A673 (cell line): ENCODE results near the gene METTL26. TPM values are rescaled to one million over a fixed set of nuclear protein-coding genes. Genes with fewer than 3 reads are reported as not detected.

Experiments used
- BruUV-seq: library from RNA; stranded (reverse); fragments of 400-500 nt; replicated peaks from 2 replicates; lab custom pipeline; 2021; lab: Mats Ljungman, UMichigan
- CTCF ChIA-PET: fragments of 300-600 bp; sonication (Branson Sonifier 250); formaldehyde crosslinking; loops from one replicate; lab custom pipeline; 2022; ENCODE audit warnings: antibody characterized with exemption; lab: Charles Lee
- POLR2A ChIA-PET: fragments of 300-600 bp; sonication (Branson Sonifier 250); formaldehyde crosslinking; loops from one replicate; lab custom pipeline; 2022; ENCODE audit warnings: antibody characterized with exemption; ENCODE audit not compliant: low non-redundant PET; lab: Charles Lee
- DNase-seq: peaks from one replicate; pipeline ENCODE4 v3.0.0-alpha.2; 2015; ENCODE audit warnings: low spot score
- H3K27ac ChIP-seq: fragments of 200-600 bp; sonication (generic); 2 replicates; pipeline ENCODE4 v1.5.1; 2016; ENCODE audit warnings: mixed run types, low read depth, mild to moderate bottlenecking, mixed read lengths, antibody characterized with exemption, low read length; ENCODE audit not compliant: poor library complexity, severe bottlenecking
- H3K27me3 ChIP-seq: fragments of 200-600 bp; sonication (generic); replicated peaks from 2 replicates; pipeline ENCODE4 v1.6.1; 2017; ENCODE audit warnings: mixed run types, low read depth, mild to moderate bottlenecking, mixed read lengths, antibody characterized with exemption, low read length; ENCODE audit not compliant: insufficient read depth, poor library complexity
- H3K36me3 ChIP-seq: fragments of 200-600 bp; sonication (generic); 2 replicates; pipeline ENCODE4 v1.6.1; 2016; ENCODE audit warnings: mixed run types, mild to moderate bottlenecking, mixed read lengths, antibody characterized with exemption, low read length; ENCODE audit not compliant: insufficient read depth, poor library complexity, severe bottlenecking
- H3K4me1 ChIP-seq: fragments of 200-600 bp; sonication (generic); 2 replicates; pipeline ENCODE4 v1.6.1; 2017; ENCODE audit warnings: mixed run types, mild to moderate bottlenecking, mixed read lengths, antibody characterized with exemption, low read length; ENCODE audit not compliant: insufficient read depth, poor library complexity, severe bottlenecking
- H3K4me3 ChIP-seq: fragments of 200-600 bp; sonication (generic); 2 replicates; pipeline ENCODE4 v1.5.1; 2016; ENCODE audit warnings: low read depth, mixed run types, mild to moderate bottlenecking, mixed read lengths, low read length; ENCODE audit not compliant: poor library complexity, severe bottlenecking
- H3K9me3 ChIP-seq: fragments of 200-600 bp; sonication (generic); 2 replicates; pipeline ENCODE4 v1.6.1; 2016; ENCODE audit warnings: mixed run types, low read depth, mild to moderate bottlenecking, mixed read lengths, antibody characterized with exemption, low read length; ENCODE audit not compliant: poor library complexity, severe bottlenecking
- CTCF ChIP-seq: fragments of 300-800, 200-600 bp; sonication (generic); conservative IDR thresholded peaks from 2 replicates; pipeline ENCODE4 v1.5.1; 2017; ENCODE audit warnings: low read depth, mild to moderate bottlenecking, antibody characterized with exemption, low read length, moderate library complexity, mixed read lengths
- EZH2 ChIP-seq: fragments of 200-600 bp; sonication (generic); IDR thresholded peaks from 2 replicates; pipeline ENCODE4 v1.6.1; 2017; ENCODE audit warnings: borderline replicate concordance, low read depth, mild to moderate bottlenecking, mixed read lengths, antibody characterized with exemption, low read length; ENCODE audit not compliant: poor library complexity, severe bottlenecking
- intact Hi-C: fragments of 100-400 bp; cut with micrococcal nuclease; formaldehyde crosslinking; loops from one replicate; pipeline ENCODE4 v1.10.0; 2022; ENCODE audit not compliant: unreplicated experiment
- total RNA-seq: library from RNA; stranded (reverse); gene quantifications from 2 replicates; pipeline ENCODE4 v1.2.3, GENCODE V29; 2021

Gene METTL26
- total RNA-seq, 1 experiment from 2014 or later = 138 TPM

GRCh38 chr16:586645-587590 is 49.2 kb downstream of the METTL26 start:
- H3K36me3 ChIP-seq = no peaks in the 10 kb centered on the region

GRCh38 chr16:586047-586644 is 50.0 kb downstream of the METTL26 start:
- Histone ChIP-seq H3K36me3 (no peaks in the 10 kb centered on the region), H3K27ac (no peak overlapping the region), H3K4me1 (peaks cover 34% of the 10 kb centered on the region), H3K27me3 (no peaks in the 10 kb centered on the region), H3K9me3 (no peaks in the 10 kb centered on the region), H3K4me3 (no peak overlapping the region)
- TF ChIP-seq EZH2 = no peak
- no peak for TF ChIP-seq CTCF
- no TSS peak for BruUV-seq
- peak; percentile 63 for DNase-seq
- ChIA-PET CTCF (no interaction called here), POLR2A (no interaction called here)
- intact Hi-C loops = loop anchor here (5.0 kb wide), 1 partner anchor 51 kb away; the partner anchor contains the start of gene METTL26

More at GRCh38 chr16:586645-587590, 49.2 kb downstream of the METTL26 start:
- POLR2A ChIA-PET = no interaction called here
- no peak for TF ChIP-seq EZH2
- TF ChIP-seq CTCF = no peak
- H3K27me3 ChIP-seq = no peaks in the 10 kb centered on the region
- no peaks in the 10 kb centered on the region for H3K9me3 ChIP-seq
- intact Hi-C loops = loop anchor here (5.0 kb wide), 1 partner anchor 50 kb away; the partner anchor contains the start of gene METTL26
- peak overlapping the region; percentile 94 for H3K4me3 ChIP-seq
- CTCF ChIA-PET = no interaction called here
- peak overlapping the region; percentile 99 for H3K27ac ChIP-seq
- DNase-seq = no peak
- H3K4me1 ChIP-seq = peaks cover 36% of the 10 kb centered on the region
- no TSS peak for BruUV-seq

DNA sequence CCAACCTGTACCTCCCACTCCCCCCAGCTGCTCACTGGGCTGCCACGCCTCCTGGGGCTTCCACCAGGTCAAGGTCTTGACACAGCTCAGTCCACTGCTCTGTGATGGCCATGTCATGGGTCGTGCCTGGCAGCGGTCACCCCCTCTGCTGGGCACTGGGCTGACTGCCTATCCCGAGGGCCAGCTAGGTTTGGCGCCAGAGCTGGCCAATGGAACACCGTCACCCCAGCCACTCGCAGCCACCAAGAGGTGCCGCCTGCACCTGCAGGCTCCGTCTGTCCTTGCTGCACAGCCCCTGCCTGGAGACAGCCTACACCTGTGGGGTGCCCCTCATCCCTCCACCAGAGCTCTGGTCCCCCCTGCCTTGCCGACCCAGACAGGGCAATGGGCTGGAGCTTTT is 50.8 kb downstream of the METTL26 start:
- intact Hi-C loops = loop anchor here (5.0 kb wide), 1 partner anchor 52 kb away; the partner anchor contains the start of gene METTL26
- CTCF ChIA-PET = interaction anchor here (0.9 kb wide), 1 partner anchor 519 kb away, joined by 12 read pairs; no protein-coding TSS in a partner anchor
- BruUV-seq = no TSS peak

More for the DNA sequence above, 50.8 kb downstream of the METTL26 start:
- Histone ChIP-seq H3K36me3 (no peaks in the 10 kb centered on the region), H3K27me3 (no peaks in the 10 kb centered on the region), H3K9me3 (no peaks in the 10 kb centered on the region), H3K27ac (no peak overlapping the region), H3K4me1 (peaks cover 28% of the 10 kb centered on the region), H3K4me3 (no peak overlapping the region)
- TF ChIP-seq CTCF (no peak), EZH2 (no peak)
- DNase-seq = no peak
- POLR2A ChIA-PET = no interaction called here
